ENCODE measurements around the gene NEDD9.

NEDD9 gene, protein sequence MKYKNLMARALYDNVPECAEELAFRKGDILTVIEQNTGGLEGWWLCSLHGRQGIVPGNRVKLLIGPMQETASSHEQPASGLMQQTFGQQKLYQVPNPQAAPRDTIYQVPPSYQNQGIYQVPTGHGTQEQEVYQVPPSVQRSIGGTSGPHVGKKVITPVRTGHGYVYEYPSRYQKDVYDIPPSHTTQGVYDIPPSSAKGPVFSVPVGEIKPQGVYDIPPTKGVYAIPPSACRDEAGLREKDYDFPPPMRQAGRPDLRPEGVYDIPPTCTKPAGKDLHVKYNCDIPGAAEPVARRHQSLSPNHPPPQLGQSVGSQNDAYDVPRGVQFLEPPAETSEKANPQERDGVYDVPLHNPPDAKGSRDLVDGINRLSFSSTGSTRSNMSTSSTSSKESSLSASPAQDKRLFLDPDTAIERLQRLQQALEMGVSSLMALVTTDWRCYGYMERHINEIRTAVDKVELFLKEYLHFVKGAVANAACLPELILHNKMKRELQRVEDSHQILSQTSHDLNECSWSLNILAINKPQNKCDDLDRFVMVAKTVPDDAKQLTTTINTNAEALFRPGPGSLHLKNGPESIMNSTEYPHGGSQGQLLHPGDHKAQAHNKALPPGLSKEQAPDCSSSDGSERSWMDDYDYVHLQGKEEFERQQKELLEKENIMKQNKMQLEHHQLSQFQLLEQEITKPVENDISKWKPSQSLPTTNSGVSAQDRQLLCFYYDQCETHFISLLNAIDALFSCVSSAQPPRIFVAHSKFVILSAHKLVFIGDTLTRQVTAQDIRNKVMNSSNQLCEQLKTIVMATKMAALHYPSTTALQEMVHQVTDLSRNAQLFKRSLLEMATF

DNA sequence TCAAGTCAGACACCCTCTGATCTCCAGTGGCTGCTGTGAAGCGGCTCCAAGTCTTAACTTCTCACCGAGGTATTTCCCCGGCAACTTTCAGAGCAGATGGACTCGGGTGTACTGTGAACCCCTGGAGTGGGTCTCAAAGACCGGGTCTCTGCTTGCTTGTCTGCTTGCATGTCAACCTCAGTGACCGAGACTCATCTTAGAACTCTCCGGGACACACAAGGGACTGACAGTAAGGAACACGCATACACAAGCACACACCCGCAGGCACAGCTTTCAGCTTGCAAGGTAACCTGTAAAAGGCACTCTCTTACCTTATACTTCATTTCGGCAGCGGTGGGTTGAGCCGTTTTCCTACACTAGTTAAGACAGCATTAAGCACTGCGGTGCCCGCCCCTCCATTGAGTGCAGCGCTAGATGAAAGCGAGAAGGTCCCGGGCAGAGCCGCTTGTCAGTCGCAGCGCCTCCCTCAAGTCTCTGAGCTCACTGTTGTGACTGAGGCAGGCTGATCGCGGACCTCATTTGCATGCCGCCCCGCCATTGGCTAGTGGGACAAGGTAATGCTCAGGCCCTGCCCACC lies at the start of gene NEDD9:
Gene NEDD9 (minus strand): TSS at position 476 of the 577 bp plus-strand sequence. CDS start 153 bp downstream, at position 323.
- H3K4me3 ChIP-seq (ENCODE audit: low read length): peak within 1 kb of the TSS; percentile 54
- H3K27me3 ChIP-seq (ENCODE audit: insufficient read depth, low read length): no peaks in the 10 kb centered on the region
- H3K36me3 ChIP-seq (ENCODE audit: insufficient read depth, low read length): no peaks in the 10 kb centered on the region
- peaks cover 55% of the 10 kb centered on the region for H3K4me1 ChIP-seq (ENCODE audit: insufficient read depth, low read length)
- no peaks in the 10 kb centered on the region for H3K9me3 ChIP-seq (ENCODE audit: low read length)
- peak within 1 kb of the TSS; percentile 3 for H2AFZ ChIP-seq (ENCODE audit: low read depth, low read length)

DNA sequence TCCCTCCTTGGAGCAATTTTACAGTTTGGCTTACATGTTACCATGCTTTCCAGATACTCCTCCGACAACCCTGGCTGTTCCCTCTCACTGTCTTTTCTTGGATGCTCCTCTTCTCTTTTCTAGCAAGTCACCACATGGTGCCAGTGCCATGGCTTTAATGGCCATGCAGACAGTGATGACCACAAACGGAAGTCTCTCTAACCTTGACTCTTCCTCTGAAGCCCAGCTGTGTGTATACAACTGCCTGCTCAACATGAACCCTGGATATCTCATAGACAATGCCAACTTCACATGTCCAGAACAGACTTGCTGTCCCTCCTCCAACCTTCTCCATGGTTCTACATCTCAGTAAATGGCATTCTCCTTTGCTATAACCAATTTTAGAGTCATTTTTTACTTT lies 49.8 kb upstream of the NEDD9 start:
- peaks cover 10% of the 10 kb centered on the region for H3K4me1 ChIP-seq (ENCODE audit: insufficient read depth, low read length)

DNA sequence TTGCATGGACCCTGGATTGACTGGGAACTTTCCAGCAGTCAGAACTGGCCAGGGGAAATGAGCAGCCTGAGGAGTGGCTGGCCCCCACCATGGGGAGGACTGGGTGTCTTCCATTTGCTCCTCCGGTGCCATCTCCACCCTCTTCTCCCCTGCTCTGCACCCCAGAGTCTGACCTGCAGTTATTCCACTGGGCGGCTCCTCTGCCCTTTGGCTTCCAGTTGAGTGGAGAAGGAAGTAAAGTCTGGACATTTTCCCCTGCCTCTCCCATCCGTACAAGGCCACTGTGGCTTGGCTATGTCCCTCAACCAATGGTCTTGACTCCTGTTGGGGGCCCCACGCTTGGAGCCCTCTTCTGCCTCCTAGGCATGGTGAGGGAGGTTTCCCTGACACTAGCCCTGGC lies 47.9 kb upstream of the NEDD9 start:
- no peak overlapping the region for H2AFZ ChIP-seq (ENCODE audit: low read depth, low read length)
- H3K4me3 ChIP-seq (ENCODE audit: low read length): no peak overlapping the region
- H3K9me3 ChIP-seq (ENCODE audit: low read length): no peaks in the 10 kb centered on the region
- H3K36me3 ChIP-seq (ENCODE audit: insufficient read depth, low read length): no peaks in the 10 kb centered on the region
- H3K27me3 ChIP-seq (ENCODE audit: insufficient read depth, low read length): no peaks in the 10 kb centered on the region
- H3K4me1 ChIP-seq (ENCODE audit: insufficient read depth, low read length): peaks cover 15% of the 10 kb centered on the region

More for the DNA sequence above, 49.8 kb upstream of the NEDD9 start:
- Histone ChIP-seq H3K27me3 (ENCODE audit: insufficient read depth, low read length) (no peaks in the 10 kb centered on the region), H2AFZ (ENCODE audit: low read depth, low read length) (no peak overlapping the region), H3K9me3 (ENCODE audit: low read length) (no peaks in the 10 kb centered on the region), H3K4me3 (ENCODE audit: low read length) (no peak overlapping the region), H3K36me3 (ENCODE audit: insufficient read depth, low read length) (no peaks in the 10 kb centered on the region)

DNA sequence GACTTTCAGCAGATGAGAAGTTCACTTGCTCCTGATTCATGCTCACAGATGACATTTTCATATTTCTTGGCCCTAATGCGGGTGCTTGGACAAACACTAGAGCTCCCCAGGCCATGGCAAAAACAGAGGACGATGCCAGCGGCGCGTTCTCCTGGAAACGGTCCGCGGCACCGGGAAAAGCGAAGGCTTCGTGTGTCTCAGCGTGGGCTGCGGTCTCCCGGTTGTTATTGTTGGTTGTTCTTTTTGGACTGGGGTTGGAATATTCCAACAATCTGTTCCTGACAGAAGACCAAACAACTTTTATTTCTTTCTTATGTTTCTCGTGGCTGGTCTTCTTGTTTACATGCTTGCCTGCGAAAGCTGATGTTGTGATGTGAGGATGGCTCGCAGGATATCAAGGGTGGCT lies 46.8 kb upstream of the NEDD9 start:
- no peak overlapping the region for H2AFZ ChIP-seq (ENCODE audit: low read depth, low read length)
- no peak overlapping the region for H3K4me3 ChIP-seq (ENCODE audit: low read length)
- peaks cover 15% of the 10 kb centered on the region for H3K4me1 ChIP-seq (ENCODE audit: insufficient read depth, low read length)
- no peaks in the 10 kb centered on the region for H3K27me3 ChIP-seq (ENCODE audit: insufficient read depth, low read length)
- H3K36me3 ChIP-seq (ENCODE audit: insufficient read depth, low read length): no peaks in the 10 kb centered on the region
- no peaks in the 10 kb centered on the region for H3K9me3 ChIP-seq (ENCODE audit: low read length)

DNA sequence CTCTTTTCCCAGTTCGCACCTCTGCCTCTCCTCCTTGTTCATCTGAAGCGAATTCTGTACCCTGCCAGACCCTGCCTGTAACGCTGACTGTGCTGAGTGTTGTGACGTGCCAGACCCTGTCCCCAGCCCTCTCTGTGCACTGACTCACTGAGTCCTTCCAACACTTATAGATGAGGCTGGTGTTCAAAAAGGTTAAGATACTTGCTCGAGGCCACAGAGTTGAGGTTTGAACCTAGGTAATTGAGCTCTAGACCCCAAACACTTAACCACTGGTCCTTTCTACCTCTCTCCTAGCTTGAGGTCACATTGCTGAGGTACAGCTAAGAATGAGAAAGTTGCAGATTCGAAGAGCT lies 45.7 kb upstream of the NEDD9 start:
- no peak overlapping the region for H2AFZ ChIP-seq (ENCODE audit: low read depth, low read length)
- H3K36me3 ChIP-seq (ENCODE audit: insufficient read depth, low read length): no peaks in the 10 kb centered on the region

GRCh38 chr6:11277275-11278206 lies 45.1 kb upstream of the NEDD9 start:
- Histone ChIP-seq H3K36me3 (ENCODE audit: insufficient read depth, low read length) (no peaks in the 10 kb centered on the region), H2AFZ (ENCODE audit: low read depth, low read length) (no peak overlapping the region), H3K4me3 (ENCODE audit: low read length) (no peak overlapping the region), H3K9me3 (ENCODE audit: low read length) (no peaks in the 10 kb centered on the region), H3K4me1 (ENCODE audit: insufficient read depth, low read length) (peaks cover 15% of the 10 kb centered on the region), H3K27me3 (ENCODE audit: insufficient read depth, low read length) (no peaks in the 10 kb centered on the region)

More for the DNA sequence above, 45.7 kb upstream of the NEDD9 start:
- no peak overlapping the region for H3K4me3 ChIP-seq (ENCODE audit: low read length)
- H3K4me1 ChIP-seq (ENCODE audit: insufficient read depth, low read length): peaks cover 15% of the 10 kb centered on the region
- no peaks in the 10 kb centered on the region for H3K9me3 ChIP-seq (ENCODE audit: low read length)
- no peaks in the 10 kb centered on the region for H3K27me3 ChIP-seq (ENCODE audit: insufficient read depth, low read length)

DNA sequence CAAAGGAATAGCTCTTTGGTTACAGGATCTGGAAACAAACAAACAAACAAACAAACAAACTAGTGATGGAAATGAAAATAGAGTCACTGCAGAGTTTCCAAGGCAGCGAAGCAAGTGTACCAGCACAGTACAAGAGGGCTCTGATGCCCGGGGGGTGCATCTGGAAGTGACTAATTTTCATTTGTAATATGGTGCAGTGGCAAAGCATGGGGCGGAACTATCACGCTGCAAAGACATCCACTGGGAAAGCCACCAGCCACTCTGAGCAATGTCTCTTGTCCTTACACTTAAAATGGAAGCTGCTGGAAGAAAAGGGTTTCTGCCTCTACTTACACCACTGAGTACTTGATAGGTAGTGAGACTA lies 44.4 kb upstream of the NEDD9 start:
- H3K4me1 ChIP-seq (ENCODE audit: insufficient read depth, low read length): peaks cover 15% of the 10 kb centered on the region
- no peaks in the 10 kb centered on the region for H3K9me3 ChIP-seq (ENCODE audit: low read length)
- no peak overlapping the region for H2AFZ ChIP-seq (ENCODE audit: low read depth, low read length)
- H3K4me3 ChIP-seq (ENCODE audit: low read length): no peak overlapping the region
- H3K36me3 ChIP-seq (ENCODE audit: insufficient read depth, low read length): no peaks in the 10 kb centered on the region
- H3K27me3 ChIP-seq (ENCODE audit: insufficient read depth, low read length): no peaks in the 10 kb centered on the region

- peaks cover 15% of the 10 kb centered on the region for H3K4me1 ChIP-seq (ENCODE audit: insufficient read depth, low read length)
- H3K9me3 ChIP-seq (ENCODE audit: low read length): no peaks in the 10 kb centered on the region
- H2AFZ ChIP-seq (ENCODE audit: low read depth, low read length): no peak overlapping the region
- no peaks in the 10 kb centered on the region for H3K36me3 ChIP-seq (ENCODE audit: insufficient read depth, low read length)
- H3K4me3 ChIP-seq (ENCODE audit: low read length): no peak overlapping the region
- no peaks in the 10 kb centered on the region for H3K27me3 ChIP-seq (ENCODE audit: insufficient read depth, low read length)
These were observed 43.8 kb upstream of the NEDD9 start for GRCh38 chr6:11276228-11276627.

GRCh38 chr6:11275598-11275997 lies 43.1 kb upstream of the NEDD9 start:
- Histone ChIP-seq H2AFZ (ENCODE audit: low read depth, low read length) (no peak overlapping the region), H3K9me3 (ENCODE audit: low read length) (no peaks in the 10 kb centered on the region), H3K4me3 (ENCODE audit: low read length) (no peak overlapping the region), H3K27me3 (ENCODE audit: insufficient read depth, low read length) (no peaks in the 10 kb centered on the region), H3K4me1 (ENCODE audit: insufficient read depth, low read length) (peaks cover 15% of the 10 kb centered on the region), H3K36me3 (ENCODE audit: insufficient read depth, low read length) (no peaks in the 10 kb centered on the region)

- Histone ChIP-seq H3K4me1 (ENCODE audit: insufficient read depth, low read length) (peaks cover 15% of the 10 kb centered on the region), H3K27me3 (ENCODE audit: insufficient read depth, low read length) (no peaks in the 10 kb centered on the region), H3K4me3 (ENCODE audit: low read length) (no peak overlapping the region), H3K36me3 (ENCODE audit: insufficient read depth, low read length) (no peaks in the 10 kb centered on the region), H3K9me3 (ENCODE audit: low read length) (no peaks in the 10 kb centered on the region), H2AFZ (ENCODE audit: low read depth, low read length) (no peak overlapping the region)
These were observed 41.1 kb upstream of the NEDD9 start for GRCh38 chr6:11273406-11274065.

DNA sequence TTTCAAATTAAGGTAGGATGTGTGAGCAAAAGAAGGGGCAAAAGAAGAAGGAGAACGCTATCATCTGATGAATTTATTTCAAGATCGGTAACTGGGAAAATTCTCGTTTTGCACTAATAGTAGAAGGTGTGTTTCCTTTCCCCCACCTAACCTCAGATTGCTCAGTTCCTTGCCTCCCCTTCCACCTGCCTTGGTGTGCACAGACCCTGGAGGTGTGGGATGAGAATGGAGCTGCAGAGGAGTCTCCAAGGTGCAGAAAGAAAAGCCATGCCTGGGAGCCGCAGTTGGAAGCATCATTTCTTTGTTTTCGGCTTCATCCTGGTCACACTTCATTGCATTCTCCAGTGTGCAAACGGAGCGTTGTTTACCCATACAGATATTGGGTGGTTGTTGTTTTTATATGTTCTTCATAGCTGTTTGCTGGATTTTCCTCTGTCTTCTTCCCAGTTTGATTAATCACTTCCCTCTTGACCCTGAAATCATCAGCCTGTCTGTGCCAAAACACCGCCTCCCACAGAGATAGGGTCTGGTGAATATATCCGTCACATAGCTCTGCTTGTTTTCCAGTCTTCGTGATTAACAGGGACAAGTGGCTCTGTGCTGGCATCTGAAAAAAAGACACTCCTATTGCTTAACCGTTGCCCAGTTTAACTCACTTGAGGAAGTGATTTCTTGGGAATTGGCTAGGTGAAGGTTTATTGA lies 40.2 kb upstream of the NEDD9 start:
- no peak overlapping the region for H2AFZ ChIP-seq (ENCODE audit: low read depth, low read length)
- no peak overlapping the region for H3K4me3 ChIP-seq (ENCODE audit: low read length)
- H3K4me1 ChIP-seq (ENCODE audit: insufficient read depth, low read length): peaks cover 9% of the 10 kb centered on the region
- no peaks in the 10 kb centered on the region for H3K27me3 ChIP-seq (ENCODE audit: insufficient read depth, low read length)
- H3K36me3 ChIP-seq (ENCODE audit: insufficient read depth, low read length): no peaks in the 10 kb centered on the region
- no peaks in the 10 kb centered on the region for H3K9me3 ChIP-seq (ENCODE audit: low read length)
